Measurements from ENCODE around the gene CHST15. TPM values are rescaled to one million over a fixed set of nuclear protein-coding genes. Genes with fewer than 3 reads are reported as not detected.

The CHST15 gene
- total RNA-seq, 2 donors from 2014 or later: 18.5 to 21.5 TPM

GRCh38 chr10:124122211-124122610, 28.8 kb upstream of the CHST15 start:
- H3K36me3 ChIP-seq (replicated peaks in 1 of 2; ENCODE audit: insufficient read depth in 1 of 2, low read depth in 2 of 2): no peaks in the 10 kb centered on the region
- H3K9me3 ChIP-seq: no peaks in the 10 kb centered on the region
- ATAC-seq (no peak), DNase-seq (no peak)
- TF ChIP-seq POLR2A (IDR thresholded peaks at IDR 0.05) (no peak), CTCF (IDR thresholded peaks at IDR 0.05) (no peak)
- H3K27me3 ChIP-seq: no peaks in the 10 kb centered on the region
- no peak overlapping the region for H3K4me3 ChIP-seq
- WGBS, 2 donors: 77 to 81% methylated on average over 9 to 13 of the region's 13 CpGs
- H3K27ac ChIP-seq: no peak overlapping the region
- intact Hi-C loops (cut with DNase I): no loop called here
- H3K4me1 ChIP-seq: no peaks in the 10 kb centered on the region

- H3K4me3 ChIP-seq: no peak overlapping the region
- 80 to 89% methylated on average over 4 of the region's 4 CpGs for WGBS, 2 donors
- no peaks in the 10 kb centered on the region for H3K27me3 ChIP-seq
- no peaks in the 10 kb centered on the region for H3K36me3 ChIP-seq (replicated peaks in 1 of 2; ENCODE audit: insufficient read depth in 1 of 2, low read depth in 2 of 2)
- ATAC-seq (no peak), DNase-seq (no peak)
- H3K4me1 ChIP-seq: no peaks in the 10 kb centered on the region
- no peak overlapping the region for H3K27ac ChIP-seq
- H3K9me3 ChIP-seq: no peaks in the 10 kb centered on the region
- TF ChIP-seq CTCF (IDR thresholded peaks at IDR 0.05) (no peak), POLR2A (IDR thresholded peaks at IDR 0.05) (no peak)
- intact Hi-C loops (cut with DNase I): no loop called here
These were observed 27.1 kb upstream of the CHST15 start for GRCh38 chr10:124120410-124121061.

GRCh38 chr10:124119946-124120345, 26.5 kb upstream of the CHST15 start:
- 47 to 77% methylated on average over 11 of the region's 11 CpGs for WGBS, 2 donors
- H3K4me3 ChIP-seq: no peak overlapping the region
- TF ChIP-seq POLR2A (IDR thresholded peaks at IDR 0.05) (no peak), CTCF (IDR thresholded peaks at IDR 0.05) (no peak)
- intact Hi-C loops (cut with DNase I): no loop called here
- peak overlapping the region in 1 of 4 donors; percentile 34 for H3K27ac ChIP-seq
- peak; percentile 35 for ATAC-seq
- no peaks in the 10 kb centered on the region for H3K27me3 ChIP-seq
- peak in 2 of 4 donors; percentile 25 to 47 for DNase-seq
- no peaks in the 10 kb centered on the region for H3K4me1 ChIP-seq
- no peaks in the 10 kb centered on the region for H3K9me3 ChIP-seq
- no peaks in the 10 kb centered on the region for H3K36me3 ChIP-seq (replicated peaks in 1 of 2; ENCODE audit: insufficient read depth in 1 of 2, low read depth in 2 of 2)

- H3K27ac ChIP-seq: peak overlapping the region in 1 of 4 donors; percentile 34
- H3K27me3 ChIP-seq: no peaks in the 10 kb centered on the region
- H3K36me3 ChIP-seq (replicated peaks in 1 of 2; ENCODE audit: insufficient read depth in 1 of 2, low read depth in 2 of 2): no peaks in the 10 kb centered on the region
- no peak overlapping the region for H3K4me3 ChIP-seq
- intact Hi-C loops (cut with DNase I): no loop called here
- H3K9me3 ChIP-seq: no peaks in the 10 kb centered on the region
- ATAC-seq (no peak), DNase-seq (no peak)
- TF ChIP-seq POLR2A (IDR thresholded peaks at IDR 0.05) (no peak), CTCF (IDR thresholded peaks at IDR 0.05) (no peak)
- WGBS, 2 donors: 46 to 62% methylated on average over 3 to 4 of the region's 4 CpGs
- no peaks in the 10 kb centered on the region for H3K4me1 ChIP-seq
These were observed 25.8 kb upstream of the CHST15 start for GRCh38 chr10:124119216-124119615.

GRCh38 chr10:124117833-124118232, 24.4 kb upstream of the CHST15 start:
- no peak overlapping the region for H3K4me3 ChIP-seq
- H3K4me1 ChIP-seq: no peaks in the 10 kb centered on the region
- H3K9me3 ChIP-seq: no peaks in the 10 kb centered on the region
- 63 to 67% methylated on average over 6 of the region's 6 CpGs for WGBS, 2 donors
- intact Hi-C loops (cut with DNase I): no loop called here
- no peak overlapping the region for H3K27ac ChIP-seq
- no peak for ATAC-seq
- no peaks in the 10 kb centered on the region for H3K36me3 ChIP-seq (replicated peaks in 1 of 2; ENCODE audit: insufficient read depth in 1 of 2, low read depth in 2 of 2)
- no peak for DNase-seq
- H3K27me3 ChIP-seq: no peaks in the 10 kb centered on the region
- TF ChIP-seq POLR2A (IDR thresholded peaks at IDR 0.05) (no peak), CTCF (IDR thresholded peaks at IDR 0.05) (no peak)
